Activated B cell treated with CpG ODN at 0.5 μM for 24 hours (primary cell): Measurements from ENCODE around the gene HIVEP1. TPM values are rescaled to one million over a fixed set of nuclear protein-coding genes. Genes with fewer than 3 reads are reported as not detected.

Source experiments
- ATAC-seq: fragments of 200-7000 bp; cut with Tn5 transposase; one replicate; pipeline ENCODE4 v1.10.0; 2021; ENCODE audit warnings: low read depth, mild to moderate bottlenecking, moderate library complexity
- CTCF ChIA-PET: fragments of 350-600 bp; sonication (Branson Sonifier 250); formaldehyde crosslinking; loops from one replicate; lab custom pipeline; 2021; ENCODE audit warnings: antibody characterized with exemption; lab: Charles Lee
- POLR2A ChIA-PET: fragments of 350-600 bp; sonication (Branson Sonifier 250); formaldehyde crosslinking; loops from one replicate; lab custom pipeline; 2021; ENCODE audit warnings: antibody characterized with exemption; lab: Charles Lee
- DNase-seq: peaks from one replicate; pipeline ENCODE4 v3.0.0; 2022
- H3K27ac Mint-ChIP-seq: one replicate; pipeline ENCODE4 v1.8.0; 2020; ENCODE audit warnings: mixed read lengths
- H3K27me3 Mint-ChIP-seq: one replicate; pipeline ENCODE4 v1.8.0; 2021; ENCODE audit warnings: mixed read lengths
- H3K36me3 Mint-ChIP-seq: one replicate; pipeline ENCODE4 v1.8.0; 2021; ENCODE audit warnings: low read depth, mixed read lengths
- H3K4me1 Mint-ChIP-seq: one replicate; pipeline ENCODE4 v1.8.0; 2021; ENCODE audit warnings: mixed read lengths
- H3K4me3 Mint-ChIP-seq: one replicate; pipeline ENCODE4 v1.8.0; 2020; ENCODE audit warnings: mild to moderate bottlenecking, mixed read lengths
- H3K9me3 Mint-ChIP-seq: one replicate; pipeline ENCODE4 v1.8.0; 2020; ENCODE audit warnings: mixed read lengths
- intact Hi-C: fragments of 100-400 bp; cut with micrococcal nuclease; formaldehyde crosslinking; loops from one replicate; pipeline ENCODE4 v1.15.1; 2024
- total RNA-seq: library from RNA; stranded (reverse); gene quantifications from 2 replicates; pipeline ENCODE4 v1.2.3, GENCODE V29; 2022
- TF ChIP-seq, protein P1 (sequence below): fragments of 200-600 bp; IDR thresholded peaks from one replicate; pipeline ENCODE4 v1.8.0; 2022; ENCODE audit warnings: antibody characterized with exemption, mild to moderate bottlenecking

The HIVEP1 gene
- total RNA-seq, 1 donor from 2014 or later = 91.0 TPM

DNA sequence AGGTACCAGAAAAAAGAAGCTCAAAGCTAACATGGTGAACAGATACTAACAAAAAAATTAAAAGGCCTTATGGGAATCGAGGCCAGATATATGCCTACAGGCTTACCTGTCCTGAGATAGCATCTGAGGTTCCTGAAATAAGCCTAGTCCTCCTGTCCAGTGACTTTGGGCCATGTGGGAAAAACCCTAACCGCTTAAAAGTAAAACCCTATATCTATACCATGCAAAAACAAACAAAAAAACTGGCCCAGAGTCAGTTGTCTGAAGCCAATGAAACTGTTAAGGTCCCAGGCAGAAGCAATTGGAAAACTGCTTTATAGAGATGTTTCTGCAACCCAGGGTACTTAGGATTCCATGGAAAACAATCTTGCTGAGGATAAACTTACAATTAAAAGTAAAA is 122.9 kb downstream of the HIVEP1 start:
- no peaks in the 10 kb centered on the region for H3K9me3 Mint-ChIP-seq
- intact Hi-C loops = loop anchor here (5.0 kb wide), 1 partner anchor 33 kb away; no protein-coding TSS in a partner anchor
- DNase-seq (no peak), ATAC-seq (no peak)
- H3K27ac Mint-ChIP-seq = no peak overlapping the region
- H3K4me3 Mint-ChIP-seq = no peak overlapping the region
- ChIA-PET POLR2A (no interaction called here), CTCF (interaction anchor here (1.1 kb wide), 1 partner anchor 60 kb away, joined by 3 read pairs; no protein-coding TSS in a partner anchor)
- TF ChIP-seq, protein P1, sequence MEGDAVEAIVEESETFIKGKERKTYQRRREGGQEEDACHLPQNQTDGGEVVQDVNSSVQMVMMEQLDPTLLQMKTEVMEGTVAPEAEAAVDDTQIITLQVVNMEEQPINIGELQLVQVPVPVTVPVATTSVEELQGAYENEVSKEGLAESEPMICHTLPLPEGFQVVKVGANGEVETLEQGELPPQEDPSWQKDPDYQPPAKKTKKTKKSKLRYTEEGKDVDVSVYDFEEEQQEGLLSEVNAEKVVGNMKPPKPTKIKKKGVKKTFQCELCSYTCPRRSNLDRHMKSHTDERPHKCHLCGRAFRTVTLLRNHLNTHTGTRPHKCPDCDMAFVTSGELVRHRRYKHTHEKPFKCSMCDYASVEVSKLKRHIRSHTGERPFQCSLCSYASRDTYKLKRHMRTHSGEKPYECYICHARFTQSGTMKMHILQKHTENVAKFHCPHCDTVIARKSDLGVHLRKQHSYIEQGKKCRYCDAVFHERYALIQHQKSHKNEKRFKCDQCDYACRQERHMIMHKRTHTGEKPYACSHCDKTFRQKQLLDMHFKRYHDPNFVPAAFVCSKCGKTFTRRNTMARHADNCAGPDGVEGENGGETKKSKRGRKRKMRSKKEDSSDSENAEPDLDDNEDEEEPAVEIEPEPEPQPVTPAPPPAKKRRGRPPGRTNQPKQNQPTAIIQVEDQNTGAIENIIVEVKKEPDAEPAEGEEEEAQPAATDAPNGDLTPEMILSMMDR = no peak
- peaks cover 13% of the 10 kb centered on the region for H3K4me1 Mint-ChIP-seq
- no peaks in the 10 kb centered on the region for H3K27me3 Mint-ChIP-seq
- H3K36me3 Mint-ChIP-seq = peaks cover 58% of the 10 kb centered on the region

DNA sequence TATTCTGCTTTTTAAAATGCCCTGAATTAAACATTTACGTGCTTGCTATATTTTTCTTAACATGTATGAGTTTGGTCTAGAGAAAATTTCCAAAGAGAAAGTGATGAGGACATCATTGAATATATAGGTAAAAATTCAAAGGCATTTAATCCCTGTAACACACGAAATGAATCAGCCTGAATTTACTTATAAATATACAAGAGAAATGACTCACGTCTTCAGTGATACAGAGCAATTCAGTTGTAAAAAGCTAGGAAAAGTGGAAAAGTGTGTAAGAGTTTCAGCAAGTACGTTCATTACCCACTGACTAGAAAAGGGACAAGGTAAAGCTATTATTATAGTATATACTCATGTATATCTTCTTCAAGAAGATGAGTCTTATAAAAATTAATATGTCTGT is 124.8 kb downstream of the HIVEP1 start:
- ChIA-PET CTCF (no interaction called here), POLR2A (no interaction called here)
- Mint-ChIP-seq H3K4me1 (peaks cover 10% of the 10 kb centered on the region), H3K9me3 (no peaks in the 10 kb centered on the region), H3K27ac (no peak overlapping the region), H3K4me3 (no peak overlapping the region), H3K27me3 (no peaks in the 10 kb centered on the region), H3K36me3 (peaks cover 67% of the 10 kb centered on the region)
- TF ChIP-seq, protein P1 = no peak
- ATAC-seq (no peak), DNase-seq (no peak)
- intact Hi-C loops = loop anchor here (5.0 kb wide), 1 partner anchor 35 kb away; no protein-coding TSS in a partner anchor

DNA sequence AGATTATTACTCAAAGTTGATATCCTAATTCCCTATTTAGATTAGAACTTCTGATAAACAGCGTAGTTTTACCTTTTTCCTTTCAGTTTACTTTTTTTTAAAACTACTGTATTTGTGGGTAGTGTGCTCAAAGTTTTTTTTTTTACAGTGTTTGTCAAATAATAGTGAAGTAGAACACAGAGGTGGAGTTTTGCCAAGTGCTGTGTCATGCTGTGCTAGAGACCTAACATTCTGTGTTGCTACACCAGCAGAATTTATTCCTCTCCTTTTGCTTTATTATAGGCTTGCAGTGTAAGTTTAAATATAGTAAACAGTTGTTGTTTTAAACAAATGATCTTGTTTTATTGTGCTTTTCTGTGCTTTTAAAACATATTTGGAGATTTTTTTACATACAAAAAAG is 125.4 kb downstream of the HIVEP1 start:
- TF ChIP-seq, protein P1 = no peak
- DNase-seq (no peak), ATAC-seq (no peak)
- Mint-ChIP-seq H3K27ac (no peak overlapping the region), H3K27me3 (no peaks in the 10 kb centered on the region), H3K4me1 (peaks cover 4% of the 10 kb centered on the region), H3K9me3 (peaks cover 3% of the 10 kb centered on the region), H3K4me3 (no peak overlapping the region), H3K36me3 (peaks cover 71% of the 10 kb centered on the region)
- ChIA-PET CTCF (no interaction called here), POLR2A (no interaction called here)
- intact Hi-C loops = loop anchor here (5.0 kb wide), 1 partner anchor 35 kb away; no protein-coding TSS in a partner anchor

DNA sequence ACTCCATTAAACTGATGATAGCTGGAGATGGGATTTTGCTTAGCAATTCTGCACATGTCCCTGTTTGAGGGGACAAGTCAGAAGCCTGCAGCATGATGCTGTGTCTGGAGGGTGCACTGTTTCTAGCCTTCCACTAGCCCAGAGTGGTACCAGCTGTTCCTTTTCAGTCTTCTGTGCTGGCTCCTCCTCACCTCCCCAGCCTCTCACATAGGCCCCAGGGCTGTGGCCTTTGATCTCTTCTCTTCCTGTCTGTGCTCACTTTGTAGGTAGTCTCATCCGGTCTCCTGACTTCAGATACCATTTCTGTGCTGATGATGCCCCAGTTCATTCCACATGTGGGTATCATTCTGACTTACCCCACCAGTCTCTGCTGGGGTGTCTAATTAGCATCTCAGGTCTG is 126.3 kb downstream of the HIVEP1 start:
- Mint-ChIP-seq H3K27me3 (no peaks in the 10 kb centered on the region), H3K36me3 (peaks cover 73% of the 10 kb centered on the region), H3K27ac (no peak overlapping the region), H3K4me1 (no peaks in the 10 kb centered on the region), H3K4me3 (no peak overlapping the region), H3K9me3 (peaks cover 3% of the 10 kb centered on the region)
- DNase-seq (no peak), ATAC-seq (no peak)
- ChIA-PET POLR2A (no interaction called here), CTCF (no interaction called here)
- intact Hi-C loops = loop anchor here (5.0 kb wide), 1 partner anchor 36 kb away; no protein-coding TSS in a partner anchor
- TF ChIP-seq, protein P1 = no peak

DNA sequence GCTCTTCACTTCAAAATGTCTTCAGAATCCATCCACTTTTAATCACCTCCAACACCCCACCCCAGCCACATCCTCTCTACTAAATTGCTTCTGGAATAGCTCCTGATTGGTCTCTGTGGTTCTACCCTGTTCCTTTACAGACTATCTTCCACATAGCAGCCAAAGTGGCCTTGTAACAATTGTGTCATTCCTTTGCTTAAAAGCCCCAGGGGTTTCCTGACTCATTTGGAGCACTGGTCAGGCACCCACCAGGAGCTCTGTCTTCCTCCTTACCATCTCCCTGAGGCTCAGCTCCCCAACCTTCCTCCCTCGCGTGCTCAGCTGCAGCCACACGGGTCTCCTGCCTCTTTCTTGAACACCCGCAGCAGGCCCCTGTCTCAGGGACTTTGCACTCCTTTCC is 126.8 kb downstream of the HIVEP1 start:
- intact Hi-C loops = loop anchor here (5.0 kb wide), 1 partner anchor 37 kb away; no protein-coding TSS in a partner anchor
- no peak overlapping the region for H3K4me3 Mint-ChIP-seq

More for the DNA sequence above, 126.8 kb downstream of the HIVEP1 start:
- H3K27ac Mint-ChIP-seq = no peak overlapping the region
- H3K9me3 Mint-ChIP-seq = peaks cover 3% of the 10 kb centered on the region
- peaks cover 76% of the 10 kb centered on the region for H3K36me3 Mint-ChIP-seq
- no peaks in the 10 kb centered on the region for H3K4me1 Mint-ChIP-seq
- TF ChIP-seq, protein P1 = no peak
- ChIA-PET POLR2A (no interaction called here), CTCF (no interaction called here)
- H3K27me3 Mint-ChIP-seq = no peaks in the 10 kb centered on the region
- ATAC-seq (no peak), DNase-seq (no peak)
